IMR-90 (cell line): ENCODE data around the gene TMEM53. TPM values are rescaled to one million over a fixed set of nuclear protein-coding genes. Genes with fewer than 3 reads are reported as not detected.

Experiments used
- ATAC-seq: fragments of 200-7000 bp; cut with Tn5 transposase; 2 replicates; pipeline ENCODE4 v1.9.1; 2020; ENCODE audit warnings: low read depth, mild to moderate bottlenecking, moderate library complexity
- BruUV-seq: library from RNA; stranded (reverse); fragments of 400-500 nt; replicated peaks from 2 replicates; lab custom pipeline; 2021; lab: Mats Ljungman, UMichigan
- CTCF ChIA-PET: fragments of 300-600 bp; formaldehyde crosslinking; extraction: SDS; loops from one replicate; lab custom pipeline; 2021; ENCODE audit warnings: antibody characterized with exemption; lab: Yijun Ruan, JAX
- POLR2A ChIA-PET: fragments of 300-600 bp; sonication (Branson Sonifier 250); formaldehyde crosslinking; loops from one replicate; lab custom pipeline; 2022; ENCODE audit warnings: antibody characterized with exemption; ENCODE audit not compliant: unreplicated experiment; lab: Charles Lee
- DNase-seq: peaks from one replicate; pipeline ENCODE4 v3.0.0; 2013
- H2AFZ ChIP-seq: replicated peaks from 2 replicates; pipeline ENCODE3; 2013; ENCODE audit warnings: low read length, mild to moderate bottlenecking; ENCODE audit not compliant: poor library complexity
- H2AK5ac ChIP-seq: 2 replicates; pipeline ENCODE4 v1.6.1; 2013; ENCODE audit warnings: low read depth, low read length, inconsistent platforms
- H2AK9ac ChIP-seq: replicated peaks from 2 replicates; pipeline ENCODE3; 2013; ENCODE audit warnings: mild to moderate bottlenecking, low read depth, low read length, moderate library complexity; ENCODE audit not compliant: poor library complexity
- H2BK120ac ChIP-seq: 2 replicates; pipeline ENCODE4 v1.6.1; 2013; ENCODE audit warnings: low read depth, low read length, inconsistent platforms
- H2BK15ac ChIP-seq: 3 replicates; pipeline ENCODE4 v1.6.1; 2013; ENCODE audit warnings: low read depth, low read length, inconsistent platforms
- H2BK20ac ChIP-seq: 2 replicates; pipeline ENCODE4 v1.6.1; 2013; ENCODE audit warnings: low read depth, mild to moderate bottlenecking, inconsistent platforms, low read length, moderate library complexity
- H2BK5ac ChIP-seq: 2 replicates; pipeline ENCODE4 v1.6.1; 2013; ENCODE audit warnings: mild to moderate bottlenecking, low read depth, low read length, inconsistent platforms; ENCODE audit not compliant: poor library complexity, severe bottlenecking
- H3K14ac ChIP-seq: replicated peaks from 2 replicates; pipeline ENCODE4 v1.6.1; 2013; ENCODE audit warnings: low read depth, low read length, inconsistent platforms
- H3K18ac ChIP-seq: 2 replicates; pipeline ENCODE4 v1.6.1; 2013; ENCODE audit warnings: low read depth, low read length, control low read depth
- H3K23ac ChIP-seq: 2 replicates; pipeline ENCODE4 v1.6.1; 2013; ENCODE audit warnings: low read depth, low read length, inconsistent platforms
- H3K27ac ChIP-seq: 2 replicates; pipeline ENCODE4 v1.5.1; 2013; ENCODE audit warnings: mild to moderate bottlenecking, control low read depth, low read length; ENCODE audit not compliant: insufficient read depth
- H3K27me3 ChIP-seq: 2 replicates; pipeline ENCODE4 v1.6.1; 2013; ENCODE audit warnings: low read length; ENCODE audit not compliant: control insufficient read depth, insufficient read depth
- H3K36me3 ChIP-seq: 2 replicates; pipeline ENCODE4 v1.6.1; 2013; ENCODE audit warnings: low read length, mixed read lengths; ENCODE audit not compliant: control insufficient read depth, insufficient read depth
- H3K4ac ChIP-seq: 2 replicates; pipeline ENCODE4 v1.6.1; 2013; ENCODE audit warnings: low read depth, low read length, inconsistent platforms
- H3K4me1 ChIP-seq: 2 replicates; pipeline ENCODE4 v1.6.1; 2013; ENCODE audit warnings: low read length, mixed read lengths; ENCODE audit not compliant: control insufficient read depth, insufficient read depth
- H3K4me2 ChIP-seq: 2 replicates; pipeline ENCODE4 v1.6.1; 2013; ENCODE audit warnings: low read depth, mild to moderate bottlenecking, control low read depth, low read length, moderate library complexity
- H3K4me3 ChIP-seq: 2 replicates; pipeline ENCODE4 v1.5.1; 2013; ENCODE audit warnings: low read depth, mild to moderate bottlenecking, control low read depth, low read length, moderate library complexity; ENCODE audit not compliant: insufficient read depth
- H3K56ac ChIP-seq: 2 replicates; pipeline ENCODE4 v1.6.1; 2013; ENCODE audit warnings: low read length, inconsistent platforms; ENCODE audit not compliant: insufficient read depth; ENCODE audit errors: extremely low read depth
- H3K79me1 ChIP-seq, 2 experiments: 2 replicates each; pipeline ENCODE4 v1.6.1; 2013; ENCODE audit warnings: low read length in 2 of 2, inconsistent platforms in 1 of 2, low read depth in 1 of 2
- H3K9ac ChIP-seq: 2 replicates; pipeline ENCODE4 v1.6.1; 2013; ENCODE audit warnings: low read depth, low read length, control low read depth
- H3K9me1 ChIP-seq: 2 replicates; pipeline ENCODE4 v1.6.1; 2013; ENCODE audit warnings: low read length, inconsistent platforms; ENCODE audit not compliant: insufficient read depth
- H3K9me3 ChIP-seq: 2 replicates; pipeline ENCODE4 v1.6.1; 2013; ENCODE audit warnings: low read length; ENCODE audit not compliant: control insufficient read depth, insufficient read depth
- H4K20me1 ChIP-seq: 2 replicates; pipeline ENCODE4 v1.6.1; 2013; ENCODE audit warnings: low read length, inconsistent platforms; ENCODE audit not compliant: insufficient read depth
- H4K5ac ChIP-seq: 2 replicates; pipeline ENCODE4 v1.6.1; 2013; ENCODE audit warnings: mild to moderate bottlenecking, low read depth, low read length, control low read depth
- H4K8ac ChIP-seq, 2 experiments: 2 replicates each; pipeline ENCODE4 v1.6.1; 2013; ENCODE audit warnings: low read depth in 2 of 2, low read length in 2 of 2, control low read depth in 1 of 2, inconsistent platforms in 1 of 2
- H4K91ac ChIP-seq: 2 replicates; pipeline ENCODE4 v1.6.1; 2013; ENCODE audit warnings: low read depth, low read length, inconsistent platforms; ENCODE audit not compliant: insufficient read depth
- CEBPB ChIP-seq: IDR thresholded peaks from 2 replicates; pipeline ENCODE4 v1.6.1; 2012; ENCODE audit warnings: low read depth, low read length, improper control_type of control experiment
- CHD1 ChIP-seq: IDR thresholded peaks from 2 replicates; pipeline ENCODE4 v1.6.1; 2012; ENCODE audit warnings: low read depth, low read length, improper control_type of control experiment
- FOS ChIP-seq: fragments of 150-350 bp; IDR thresholded peaks from 2 replicates; pipeline ENCODE4 v1.6.1; 2016; ENCODE audit warnings: low read depth, low read length
- MAFK ChIP-seq: IDR thresholded peaks from 2 replicates; pipeline ENCODE4 v1.6.1; 2012; ENCODE audit warnings: low read depth, low read length, improper control_type of control experiment
- MXI1 ChIP-seq: IDR thresholded peaks from 2 replicates; pipeline ENCODE4 v1.6.1; 2012; ENCODE audit warnings: low read depth, mild to moderate bottlenecking, low read length, moderate library complexity, borderline replicate concordance
- NFE2L2 ChIP-seq: fragments of 150-350 bp; IDR thresholded peaks from 2 replicates; pipeline ENCODE4 v1.6.1; 2016; ENCODE audit warnings: low read depth, mild to moderate bottlenecking, low read length
- POLR2A ChIP-seq: IDR thresholded peaks from 2 replicates; pipeline ENCODE4 v1.6.1; 2012; ENCODE audit warnings: mild to moderate bottlenecking, low read depth, low read length
- RCOR1 ChIP-seq: IDR thresholded peaks from 2 replicates; pipeline ENCODE4 v1.6.1; 2012; ENCODE audit warnings: mild to moderate bottlenecking, low read length, improper control_type of control experiment; ENCODE audit not compliant: insufficient replicate concordance
- SMC3 ChIP-seq: fragments of 150-350 bp; IDR thresholded peaks from 2 replicates; pipeline ENCODE4 v1.6.1; 2016; ENCODE audit warnings: low read depth, mild to moderate bottlenecking, antibody characterized with exemption, low read length, moderate library complexity
- WGBS, 2 experiments: methylation state at CpG; one replicate each; pipeline versions ENCODE4 v1.1.5 to v1.1.7; 2013; ENCODE audit warnings: missing lambda C conversion rate in 2 of 2; ENCODE audit not compliant: insufficient read length in 1 of 2; ENCODE audit errors: extremely low coverage in 2 of 2; 5-methylcytosine and 5-hydroxymethylcytosine counted together
- dilution Hi-C: fragments of 300-500 bp; cut with HindIII; formaldehyde crosslinking; loops from one replicate; pipeline ENCODE4 v1.14.3; 2018; ENCODE audit warnings: low sequenced_read_pairs; ENCODE audit not compliant: unreplicated experiment
- in situ Hi-C: fragments of 300-500 bp; cut with MboI; formaldehyde crosslinking; loops from 3 replicates; pipeline ENCODE4 v1.14.3; 2019; ENCODE audit warnings: low sequenced_read_pairs, inconsistent platforms, mixed read lengths
- intact Hi-C: fragments of 100-400 bp; cut with micrococcal nuclease; formaldehyde crosslinking; loops from 2 replicates; pipeline ENCODE4 v1.10.0; 2022
- polyA plus RNA-seq, 3 experiments: library from polyadenylated mRNA; depleted of rRNA; stranded (reverse); fragments of >200 nt; gene quantifications; 2 replicates each; pipeline ENCODE4 v1.2.3, GENCODE V29; 2012; ENCODE audit warnings: low replicate concordance in 1 of 3
- total RNA-seq: library from RNA; depleted of rRNA; stranded (reverse); fragments of >200 nt; gene quantifications from 2 replicates; pipeline ENCODE4 v1.2.3, GENCODE V29; 2012
- TF ChIP-seq, protein P1 (sequence below): fragments of 150-350 bp; IDR thresholded peaks from 2 replicates; pipeline ENCODE4 v1.6.1; 2016; ENCODE audit warnings: low read depth, mild to moderate bottlenecking, low read length, moderate library complexity, borderline replicate concordance

The TMEM53 gene
- total and polyA plus RNA-seq, 2 of the 4 experiments (the other 2 are of a cell fraction), result 2.7 to 6.3 TPM

DNA sequence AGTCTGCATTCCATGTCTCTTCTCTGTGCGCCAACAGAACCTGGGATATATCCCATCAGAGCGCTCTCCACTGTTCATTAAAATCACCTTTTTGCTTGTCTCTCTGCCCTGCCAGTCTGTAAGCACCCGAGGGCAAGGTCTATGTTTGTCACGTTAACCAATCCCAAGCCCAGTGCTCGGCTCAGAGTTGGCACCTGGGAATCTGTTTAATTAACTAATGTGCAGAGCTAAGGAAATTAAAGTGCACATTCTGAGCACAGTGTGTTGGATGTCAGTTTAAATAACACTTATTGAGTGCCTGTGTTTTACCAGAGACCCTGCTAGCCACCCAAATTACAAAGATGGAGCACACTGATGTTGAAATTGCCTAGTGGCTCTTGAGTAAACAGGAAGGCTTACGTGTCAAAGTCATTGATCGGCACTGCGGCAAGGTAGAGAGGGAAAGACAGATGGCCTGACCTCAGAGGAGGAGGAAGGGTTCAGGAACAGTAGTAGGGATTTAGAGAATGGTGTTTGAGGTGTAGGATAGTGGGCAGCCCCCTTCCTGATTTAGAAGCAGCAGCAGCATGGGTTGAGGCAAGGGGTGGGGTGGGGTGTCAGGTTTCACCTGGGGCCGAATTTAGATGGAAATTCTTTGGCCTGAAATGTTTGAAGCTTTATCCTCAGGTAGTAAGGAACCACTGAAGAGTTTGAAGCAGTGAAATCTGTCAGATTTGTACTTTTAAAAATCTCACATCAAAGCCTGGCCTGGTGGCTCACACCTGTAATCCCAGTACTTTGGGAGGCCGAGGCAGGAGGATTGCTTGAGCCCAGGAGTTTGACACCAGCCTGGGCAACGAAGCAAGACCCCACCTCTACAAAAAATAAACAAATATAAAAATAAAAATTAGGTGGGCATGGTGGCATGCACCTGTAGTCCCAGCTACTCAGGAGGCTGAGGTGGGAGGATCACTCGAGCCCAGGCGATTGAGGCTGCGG is 7.9 kb upstream of the TMEM53 start:
- H2AFZ ChIP-seq, result no peak overlapping the region
- H3K4me3 ChIP-seq, result no peak overlapping the region
- no peak overlapping the region for H3K4ac ChIP-seq
- H2BK120ac ChIP-seq, result no peak overlapping the region
- H4K20me1 ChIP-seq, result no peaks in the 10 kb centered on the region
- H2AK5ac ChIP-seq, result no peak overlapping the region
- no peaks in the 10 kb centered on the region; the same call in 1 of the 2 replicates for H3K27me3 ChIP-seq
- in situ Hi-C loops, result no loop called here
- no peaks in the 10 kb centered on the region for H3K36me3 ChIP-seq
- TF ChIP-seq MAFK, result no peak
- no peak for TF ChIP-seq POLR2A
- TF ChIP-seq CEBPB, result no peak
- no peak for TF ChIP-seq RCOR1
- TF ChIP-seq MXI1, result no peak
- TF ChIP-seq CHD1, result no peak
- TF ChIP-seq SMC3, result no peak
- no peak for TF ChIP-seq FOS
- TF ChIP-seq, protein P1, sequence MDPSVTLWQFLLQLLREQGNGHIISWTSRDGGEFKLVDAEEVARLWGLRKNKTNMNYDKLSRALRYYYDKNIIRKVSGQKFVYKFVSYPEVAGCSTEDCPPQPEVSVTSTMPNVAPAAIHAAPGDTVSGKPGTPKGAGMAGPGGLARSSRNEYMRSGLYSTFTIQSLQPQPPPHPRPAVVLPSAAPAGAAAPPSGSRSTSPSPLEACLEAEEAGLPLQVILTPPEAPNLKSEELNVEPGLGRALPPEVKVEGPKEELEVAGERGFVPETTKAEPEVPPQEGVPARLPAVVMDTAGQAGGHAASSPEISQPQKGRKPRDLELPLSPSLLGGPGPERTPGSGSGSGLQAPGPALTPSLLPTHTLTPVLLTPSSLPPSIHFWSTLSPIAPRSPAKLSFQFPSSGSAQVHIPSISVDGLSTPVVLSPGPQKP, result no peak
- no peak for TF ChIP-seq NFE2L2
- no peaks in the 10 kb centered on the region for H3K4me1 ChIP-seq
- no peak overlapping the region for H4K5ac ChIP-seq
- no peaks in the 10 kb centered on the region; a peak in 1 of 4 replicates for H3K79me1 ChIP-seq
- H2AK9ac ChIP-seq, result no peak overlapping the region
- no peak overlapping the region for H3K56ac ChIP-seq
- no peak overlapping the region for H3K4me2 ChIP-seq
- H2BK5ac ChIP-seq, result no peak overlapping the region
- intact Hi-C loops, result no loop called here
- BruUV-seq, result no TSS peak
- H3K23ac ChIP-seq, result no peak overlapping the region
- WGBS, 2 experiments, result 40% methylated on average over 2 of the region's 14 CpGs; no CpG with 5 or more reads in 1 of the 2 experiments
- no peaks in the 10 kb centered on the region for H3K9me1 ChIP-seq
- no peak overlapping the region for H3K14ac ChIP-seq
- H3K9ac ChIP-seq, result no peak overlapping the region
- no peak overlapping the region for H4K91ac ChIP-seq
- H3K9me3 ChIP-seq, result no peaks in the 10 kb centered on the region
- no peak overlapping the region for H3K18ac ChIP-seq
- ChIA-PET CTCF (no interaction called here), POLR2A (no interaction called here)
- H3K27ac ChIP-seq, result no peak overlapping the region
- dilution Hi-C loops, result no loop called here
- DNase-seq (no peak), ATAC-seq (no peak)
- no peak overlapping the region for H4K8ac ChIP-seq
- no peak overlapping the region for H2BK20ac ChIP-seq
- H2BK15ac ChIP-seq, result no peak overlapping the region
